ENCODE measurements around the gene BMPR1A. TPM values are rescaled to one million over a fixed set of nuclear protein-coding genes. Genes with fewer than 3 reads are reported as not detected.
A peak's percentile ranks its signal among the peaks of the same experiment; 100 is the strongest.

BMPR1A gene
- total and polyA plus RNA-seq, 9 of the 15 experiments (the other 6 are each of a cell fraction or from before 2014, with no cell fraction given) = 1.6 to 17.5 (median 9.1) TPM

DNA sequence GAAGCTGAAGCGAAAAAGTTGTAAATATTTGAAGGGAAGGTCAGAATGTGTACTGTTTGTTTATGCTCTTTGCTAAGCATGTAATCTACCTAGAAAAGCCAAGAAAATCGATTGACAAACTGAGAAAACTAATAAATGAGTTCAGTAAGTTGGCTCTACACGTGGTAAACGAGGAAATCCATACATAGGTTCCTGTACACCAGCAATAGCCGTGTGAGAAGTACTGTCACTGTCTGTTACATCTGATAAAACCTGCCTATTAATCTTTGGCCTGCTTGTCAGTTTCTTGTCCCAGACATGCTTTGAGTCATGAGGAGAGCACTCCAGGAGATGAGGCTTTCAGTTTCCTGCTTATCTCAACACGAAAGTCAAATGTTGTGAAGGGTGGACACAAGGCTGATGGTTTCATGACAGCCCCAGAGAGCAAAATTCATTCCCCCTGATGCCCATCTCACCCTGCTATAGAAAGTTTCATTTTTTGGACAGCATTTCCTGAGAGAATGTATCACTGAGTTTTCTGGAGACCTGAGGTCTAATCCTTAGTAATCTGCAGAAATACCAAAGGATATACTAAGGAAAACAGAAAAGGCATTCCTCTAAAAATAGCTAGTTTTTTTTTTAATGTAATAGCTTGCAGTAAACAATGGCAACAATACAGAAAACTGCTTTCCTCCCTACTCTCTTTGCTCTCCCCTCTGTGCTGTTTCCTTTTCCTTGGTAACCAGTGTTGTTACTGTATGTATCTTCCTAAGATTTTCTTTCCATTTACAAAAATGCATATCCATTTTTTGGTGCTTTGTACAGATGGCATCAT is 18.8 kb downstream of the BMPR1A start (continued):
- TF ChIP-seq MGA (IDR thresholded peaks at IDR 0.05) (peak; percentile 59), ZNF174 (CRISPR knock-in tag; IDR thresholded peaks at IDR 0.05) (no peak), PTTG1 (tag; IDR thresholded peaks at IDR 0.05; ENCODE audit: low read depth) (no peak), PRPF4 (IDR thresholded peaks at IDR 0.05; ENCODE audit: insufficient read depth, low read depth, low read length, poor library complexity, severe bottlenecking) (no peak), ZNF431 (CRISPR knock-in tag; IDR thresholded peaks at IDR 0.05) (no peak), U2AF2 (optimal IDR thresholded peaks at IDR 0.05; ENCODE audit: low read depth, low read length) (no peak), ZNF282 (CRISPR knock-in tag; IDR thresholded peaks at IDR 0.05) (no peak), BMI1 (IDR thresholded peaks at IDR 0.05; ENCODE audit: low read length) (no peak), ESRRB (CRISPR knock-in tag; IDR thresholded peaks at IDR 0.05; ENCODE audit: borderline replicate concordance) (no peak), SRSF1 (IDR thresholded peaks at IDR 0.05; ENCODE audit: low read depth, low read length) (no peak)
- TF ChIP-seq, protein P1, sequence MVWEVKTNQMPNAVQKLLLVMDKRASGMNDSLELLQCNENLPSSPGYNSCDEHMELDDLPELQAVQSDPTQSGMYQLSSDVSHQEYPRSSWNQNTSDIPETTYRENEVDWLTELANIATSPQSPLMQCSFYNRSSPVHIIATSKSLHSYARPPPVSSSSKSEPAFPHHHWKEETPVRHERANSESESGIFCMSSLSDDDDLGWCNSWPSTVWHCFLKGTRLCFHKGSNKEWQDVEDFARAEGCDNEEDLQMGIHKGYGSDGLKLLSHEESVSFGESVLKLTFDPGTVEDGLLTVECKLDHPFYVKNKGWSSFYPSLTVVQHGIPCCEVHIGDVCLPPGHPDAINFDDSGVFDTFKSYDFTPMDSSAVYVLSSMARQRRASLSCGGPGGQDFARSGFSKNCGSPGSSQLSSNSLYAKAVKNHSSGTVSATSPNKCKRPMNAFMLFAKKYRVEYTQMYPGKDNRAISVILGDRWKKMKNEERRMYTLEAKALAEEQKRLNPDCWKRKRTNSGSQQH (CRISPR knock-in tag; IDR thresholded peaks at IDR 0.05) = no peak
- TF ChIP-seq, protein P2, sequence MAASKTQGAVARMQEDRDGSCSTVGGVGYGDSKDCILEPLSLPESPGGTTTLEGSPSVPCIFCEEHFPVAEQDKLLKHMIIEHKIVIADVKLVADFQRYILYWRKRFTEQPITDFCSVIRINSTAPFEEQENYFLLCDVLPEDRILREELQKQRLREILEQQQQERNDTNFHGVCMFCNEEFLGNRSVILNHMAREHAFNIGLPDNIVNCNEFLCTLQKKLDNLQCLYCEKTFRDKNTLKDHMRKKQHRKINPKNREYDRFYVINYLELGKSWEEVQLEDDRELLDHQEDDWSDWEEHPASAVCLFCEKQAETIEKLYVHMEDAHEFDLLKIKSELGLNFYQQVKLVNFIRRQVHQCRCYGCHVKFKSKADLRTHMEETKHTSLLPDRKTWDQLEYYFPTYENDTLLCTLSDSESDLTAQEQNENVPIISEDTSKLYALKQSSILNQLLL (CRISPR knock-in tag; IDR thresholded peaks at IDR 0.05; ENCODE audit: borderline replicate concordance) = no peak
- TF ChIP-seq, protein P3, sequence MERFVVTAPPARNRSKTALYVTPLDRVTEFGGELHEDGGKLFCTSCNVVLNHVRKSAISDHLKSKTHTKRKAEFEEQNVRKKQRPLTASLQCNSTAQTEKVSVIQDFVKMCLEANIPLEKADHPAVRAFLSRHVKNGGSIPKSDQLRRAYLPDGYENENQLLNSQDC (CRISPR knock-in tag; IDR thresholded peaks at IDR 0.05) = no peak

Data from K562 (cell line).